ENCODE measurements around the gene SYT3.

- TF ChIP-seq EP300 (conservative IDR thresholded peaks at IDR 0.05; ENCODE audit: poor library complexity, severe bottlenecking) (no peak), TAF1 (IDR thresholded peaks at IDR 0.05; ENCODE audit: low read depth) (no peak), POLR2AphosphoS5 (IDR thresholded peaks at IDR 0.05) (no peak), RAD21 (conservative IDR thresholded peaks at IDR 0.05) (no peak)
- TF ChIP-seq, protein P1, sequence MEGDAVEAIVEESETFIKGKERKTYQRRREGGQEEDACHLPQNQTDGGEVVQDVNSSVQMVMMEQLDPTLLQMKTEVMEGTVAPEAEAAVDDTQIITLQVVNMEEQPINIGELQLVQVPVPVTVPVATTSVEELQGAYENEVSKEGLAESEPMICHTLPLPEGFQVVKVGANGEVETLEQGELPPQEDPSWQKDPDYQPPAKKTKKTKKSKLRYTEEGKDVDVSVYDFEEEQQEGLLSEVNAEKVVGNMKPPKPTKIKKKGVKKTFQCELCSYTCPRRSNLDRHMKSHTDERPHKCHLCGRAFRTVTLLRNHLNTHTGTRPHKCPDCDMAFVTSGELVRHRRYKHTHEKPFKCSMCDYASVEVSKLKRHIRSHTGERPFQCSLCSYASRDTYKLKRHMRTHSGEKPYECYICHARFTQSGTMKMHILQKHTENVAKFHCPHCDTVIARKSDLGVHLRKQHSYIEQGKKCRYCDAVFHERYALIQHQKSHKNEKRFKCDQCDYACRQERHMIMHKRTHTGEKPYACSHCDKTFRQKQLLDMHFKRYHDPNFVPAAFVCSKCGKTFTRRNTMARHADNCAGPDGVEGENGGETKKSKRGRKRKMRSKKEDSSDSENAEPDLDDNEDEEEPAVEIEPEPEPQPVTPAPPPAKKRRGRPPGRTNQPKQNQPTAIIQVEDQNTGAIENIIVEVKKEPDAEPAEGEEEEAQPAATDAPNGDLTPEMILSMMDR (IDR thresholded peaks at IDR 0.05; ENCODE audit: poor library complexity, severe bottlenecking), result no peak
These were observed 11.1 kb downstream of the SYT3 start for GRCh38 chr19:50628551-50628950.
